Measurements from ENCODE around the gene ARID3A.

- no peak for TF ChIP-seq CTCF (conservative IDR thresholded peaks at IDR 0.05; ENCODE audit: low read length)
- TF ChIP-seq EZH2phosphoT487 (IDR thresholded peaks at IDR 0.05; ENCODE audit: borderline replicate concordance, low read depth, low read length): no peak
Measured at GRCh38 chr19:988510-988909, 62.7 kb downstream of the ARID3A start.
